GOT3 (cell line): ENCODE data around the gene SYNRG.
"Not testable (repeated sequence)": the region's sequence is repeated elsewhere in the genome, so short reads cannot be mapped to it uniquely, and the experiment has no call there.

Experiments
- DNase-seq: peaks from one replicate; lab custom pipeline; 2025; ENCODE audit warnings: mixed read lengths; lab: John Stamatoyannopoulos, UW

SYNRG gene

DNA sequence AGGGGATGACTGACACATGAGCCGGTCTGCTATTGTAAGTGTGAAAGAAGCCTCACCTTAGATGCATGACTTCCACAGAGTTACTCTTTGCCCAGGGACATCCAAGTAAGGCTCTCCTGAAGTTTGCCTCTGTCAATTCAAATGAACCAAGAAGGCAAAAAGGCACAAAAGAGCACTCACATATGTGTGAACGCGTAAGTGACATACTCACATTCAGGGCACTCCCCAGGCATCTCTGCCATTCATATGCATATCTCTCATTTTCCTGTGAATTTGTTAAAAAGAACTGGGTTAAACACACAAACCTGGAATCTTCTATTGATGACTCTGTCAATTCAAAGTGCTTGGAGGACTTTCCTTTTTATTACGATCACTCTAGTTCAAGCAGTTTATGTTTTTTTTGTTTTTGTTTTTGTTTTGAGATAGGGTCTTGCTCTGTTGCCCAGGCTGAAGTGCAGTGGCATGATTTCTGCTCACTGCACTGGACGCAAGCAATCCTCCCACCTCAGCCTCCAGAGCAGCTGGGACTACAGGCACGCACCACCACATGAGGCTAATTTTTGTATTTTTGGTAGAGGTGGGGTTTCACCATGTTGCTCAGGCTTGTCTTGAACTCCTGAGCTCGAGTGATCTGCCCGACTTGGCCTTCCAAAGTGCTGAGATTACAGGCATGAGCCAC is 70.1 kb downstream of the SYNRG start:
- no peak for DNase-seq

DNA sequence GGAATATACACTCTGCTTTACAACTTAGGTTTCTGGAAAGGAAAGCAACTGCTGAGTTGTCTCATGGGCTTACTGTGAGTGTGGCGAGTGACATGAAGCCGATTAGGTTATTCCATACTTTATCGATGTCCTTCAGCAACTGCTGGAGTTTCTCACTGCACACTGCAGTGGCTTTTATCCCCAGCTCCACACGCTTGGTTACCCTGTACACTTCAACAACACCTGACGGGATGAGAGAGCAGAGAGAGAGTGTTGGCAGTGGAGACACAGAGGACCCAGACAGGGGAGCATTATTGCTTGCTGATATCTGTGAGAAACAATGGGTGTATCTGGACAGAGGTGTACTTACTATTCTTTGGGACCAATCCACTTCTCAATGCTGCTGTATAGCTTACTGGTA is 73.3 kb downstream of the SYNRG start:
- no peak for DNase-seq

DNA sequence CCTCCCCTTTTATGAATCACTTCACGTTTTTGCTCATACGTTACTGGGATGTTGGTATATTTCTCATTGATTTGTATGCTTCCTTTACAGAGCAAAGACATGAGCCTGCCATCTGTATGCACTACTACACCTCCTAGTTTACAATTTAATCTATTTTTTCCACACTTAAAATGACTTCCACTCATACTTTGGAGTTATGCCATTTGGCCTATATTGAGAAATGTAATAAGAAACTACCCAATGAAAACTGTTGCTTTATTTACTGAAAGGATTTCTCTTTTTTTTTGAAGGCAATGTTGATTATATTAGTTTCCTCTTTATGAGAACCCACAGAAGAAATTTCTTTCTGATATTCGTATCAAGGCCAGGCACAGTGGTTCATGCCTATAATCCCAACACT is 76.5 kb downstream of the SYNRG start:
- no peak for DNase-seq

DNA sequence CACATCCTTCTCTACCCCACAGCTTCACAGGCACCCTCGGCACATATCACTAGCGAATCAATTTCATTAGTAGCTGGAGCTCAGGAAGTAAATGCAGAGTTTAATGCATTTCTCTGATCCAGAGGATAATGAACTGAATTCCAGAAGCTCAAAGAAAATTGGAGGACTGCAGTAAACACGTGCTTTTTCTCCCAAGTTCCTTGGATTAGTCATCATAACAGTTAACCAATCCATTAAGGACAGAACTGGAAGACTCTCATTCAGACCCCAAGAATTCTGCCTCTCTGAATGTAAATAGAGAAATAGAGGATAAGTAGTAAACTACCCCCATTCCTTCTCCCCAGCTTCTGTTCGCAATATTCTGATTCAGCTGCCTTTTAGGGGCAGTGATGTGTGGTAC is 78.8 kb downstream of the SYNRG start:
- DNase-seq, result no peak

DNA sequence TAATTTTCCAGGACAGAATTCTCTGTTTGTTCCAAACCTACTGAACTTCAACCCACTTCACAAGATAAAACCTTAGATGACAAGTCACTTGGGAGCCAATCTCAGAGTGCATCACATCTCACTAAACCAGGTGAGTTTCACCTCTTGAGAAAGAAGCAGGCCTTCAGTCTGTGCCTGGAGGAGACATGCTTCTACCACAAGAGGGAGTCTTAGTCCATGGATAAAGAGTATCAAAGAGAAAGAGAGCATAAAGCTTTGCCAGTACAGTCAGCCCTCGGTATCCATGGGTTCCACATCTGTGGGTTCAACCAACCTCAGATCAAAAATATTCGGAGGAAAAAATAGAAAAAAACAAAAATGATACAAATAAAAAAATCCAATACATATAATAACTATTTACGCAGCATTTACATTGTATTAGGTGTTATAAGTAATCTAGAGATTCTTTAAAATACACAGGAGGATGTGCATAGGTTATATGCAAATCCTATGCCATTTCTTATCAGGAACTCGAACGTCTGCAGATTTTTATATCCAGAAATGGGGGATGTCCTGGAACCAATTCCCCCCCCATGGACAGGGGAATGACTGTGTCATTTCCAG is 81.9 kb downstream of the SYNRG start:
- no peak for DNase-seq

DNA sequence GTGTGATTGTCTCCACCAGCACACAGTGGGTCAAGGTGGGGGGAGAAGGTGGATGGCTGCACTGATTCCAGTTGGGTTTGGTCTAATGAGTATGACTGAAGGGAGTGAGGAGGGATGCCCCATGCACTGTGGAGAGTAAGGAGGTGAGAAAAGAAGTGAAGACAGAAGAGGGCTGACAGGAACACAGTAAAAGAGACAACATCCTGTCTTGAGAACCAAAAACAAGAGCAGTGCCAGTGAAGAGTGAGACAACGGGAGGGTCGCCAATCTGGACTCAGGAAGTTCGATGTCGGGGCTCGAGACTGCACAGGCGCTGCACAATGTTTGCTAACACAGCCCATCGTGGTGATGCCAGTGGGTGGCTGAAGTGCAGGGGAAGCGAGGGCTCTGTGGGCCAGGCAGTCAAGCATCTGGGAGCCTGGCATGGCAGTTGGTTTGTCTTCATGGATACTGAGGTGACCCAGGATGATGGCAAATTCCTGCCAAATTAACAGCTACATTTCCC is 85.5 kb downstream of the SYNRG start:
- no peak for DNase-seq

DNA sequence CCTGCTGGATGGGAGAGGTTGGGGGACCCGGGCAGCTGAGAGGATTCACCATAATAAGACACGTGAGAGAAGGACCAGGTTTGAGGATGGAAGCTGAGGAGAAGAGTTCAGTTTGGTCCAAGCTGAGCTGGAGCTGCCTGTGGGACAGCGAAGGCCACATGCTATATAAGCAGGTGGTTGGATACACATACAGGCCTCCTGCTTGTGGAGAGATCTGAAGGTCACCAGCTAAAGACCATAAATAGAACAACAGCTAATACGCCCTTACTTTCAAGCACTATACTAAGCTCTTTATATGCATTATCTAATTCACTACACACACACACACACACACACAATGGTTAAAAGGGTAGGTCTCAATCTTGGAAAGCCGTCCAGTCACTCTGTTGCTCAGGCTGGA is 87.4 kb downstream of the SYNRG start:
- DNase-seq, result no peak

DNA sequence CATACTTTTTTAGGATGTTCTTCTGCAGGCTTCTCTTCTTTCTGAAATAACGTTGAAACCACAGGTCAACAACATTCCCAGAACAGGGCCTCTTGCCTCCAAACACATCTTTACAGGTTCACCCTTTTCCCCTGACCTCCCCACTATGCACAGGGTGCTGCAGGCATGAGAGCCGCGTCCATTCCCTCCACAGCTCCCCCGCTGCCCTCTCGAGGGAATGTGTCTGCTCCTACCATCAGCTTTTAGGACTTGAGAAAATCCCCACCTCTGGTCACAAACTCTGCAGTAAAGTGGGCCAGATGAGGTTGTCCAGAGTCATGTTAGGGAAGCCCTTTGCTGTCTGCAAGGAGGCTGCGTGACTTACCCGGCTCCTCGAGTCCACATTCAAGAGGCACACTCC is 89.0 kb downstream of the SYNRG start:
- no peak for DNase-seq

DNA sequence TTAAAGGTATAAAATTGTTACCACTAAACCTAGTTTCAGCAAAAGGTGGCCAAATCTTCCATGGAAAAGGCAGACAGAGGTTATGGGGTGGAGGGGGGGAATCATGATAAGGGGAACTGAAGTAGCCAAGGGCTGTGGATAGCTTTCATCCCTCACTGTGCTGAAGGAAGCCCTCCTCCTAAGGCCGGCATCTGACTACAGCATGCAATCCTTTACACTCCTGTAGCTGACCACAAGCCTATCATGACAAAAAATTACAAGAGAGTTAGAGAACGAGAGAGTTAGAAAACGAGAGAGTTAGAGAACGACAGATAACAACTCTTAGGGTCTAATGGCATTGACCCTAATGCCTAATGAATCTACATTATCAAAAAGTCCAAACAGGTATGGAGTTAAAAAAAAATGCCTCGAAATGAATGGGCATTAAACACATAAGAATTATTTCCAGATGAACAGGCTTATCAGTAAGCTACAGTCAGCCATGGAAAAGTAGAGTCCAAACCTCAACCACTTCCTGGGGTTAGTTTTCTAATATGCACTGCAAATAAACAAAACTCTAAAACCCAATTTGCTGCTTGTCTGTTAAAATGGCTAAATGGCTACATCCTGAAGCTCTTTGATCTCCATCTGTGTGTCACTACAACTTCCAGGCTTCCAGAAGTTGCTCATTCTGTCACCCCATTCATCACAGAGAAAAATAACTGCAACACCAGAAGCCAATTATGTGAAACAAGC is 89.8 kb downstream of the SYNRG start:
- DNase-seq, result no peak

DNA sequence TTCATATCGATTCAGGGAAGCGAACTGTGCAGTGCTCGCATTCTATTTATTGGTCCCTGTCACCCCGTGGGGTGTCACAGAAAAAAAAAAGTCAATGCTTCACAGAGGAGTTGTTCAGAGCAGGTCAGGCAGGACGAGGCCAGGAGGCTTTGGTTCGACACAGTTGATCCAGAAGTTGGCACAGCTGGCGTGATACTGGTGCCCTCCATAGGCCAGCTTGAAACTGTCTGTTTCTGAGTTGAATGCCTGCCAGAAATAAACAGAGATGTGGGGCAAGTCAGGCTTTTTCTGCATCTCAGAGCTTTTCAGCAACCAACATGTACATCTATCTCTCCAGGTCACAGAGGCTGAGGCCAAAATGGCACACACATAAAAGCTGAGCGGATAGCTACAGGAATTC is 90.4 kb downstream of the SYNRG start:
- DNase-seq, result no peak

DNA sequence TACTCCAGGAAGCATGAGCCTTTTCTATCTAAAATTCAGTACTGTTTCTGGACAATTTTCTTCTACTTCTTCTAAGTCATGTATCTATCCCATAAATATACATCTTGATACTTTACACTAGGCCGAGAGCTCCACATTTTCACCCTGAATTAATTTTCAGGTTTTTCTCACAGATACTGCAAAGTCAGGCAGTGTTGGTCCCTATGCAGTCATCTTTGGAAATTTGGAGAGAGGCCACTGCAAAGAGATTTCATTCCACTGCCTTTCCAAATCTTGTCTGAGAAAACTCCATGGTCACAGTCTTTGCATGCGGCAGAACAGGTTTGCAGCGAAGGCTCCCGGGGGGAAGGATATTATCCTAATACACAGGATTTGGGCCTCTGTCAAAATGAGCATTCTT is 91.3 kb downstream of the SYNRG start:
- no peak for DNase-seq

DNA sequence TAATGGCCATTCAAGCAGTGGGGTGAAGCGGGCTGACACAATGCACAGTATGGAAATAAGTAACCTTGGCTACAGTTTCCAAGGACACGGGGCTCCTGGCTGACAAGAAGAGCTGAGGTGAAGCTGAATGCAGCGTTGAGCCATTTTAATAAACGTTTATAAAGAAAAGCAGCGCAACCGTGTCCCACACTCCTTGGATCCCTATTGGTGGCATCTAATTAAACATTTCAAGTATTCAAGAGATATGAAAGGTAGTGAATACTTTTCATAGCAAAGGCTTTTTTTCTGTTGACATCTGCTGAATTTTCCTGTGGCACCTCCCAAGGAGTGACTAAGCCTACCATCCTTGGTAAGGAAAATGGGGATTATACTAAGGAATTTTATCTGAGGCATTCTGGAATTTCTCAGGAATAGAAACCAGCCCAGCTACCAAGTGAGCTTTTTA is 93.1 kb downstream of the SYNRG start:
- DNase-seq, result no peak

DNA sequence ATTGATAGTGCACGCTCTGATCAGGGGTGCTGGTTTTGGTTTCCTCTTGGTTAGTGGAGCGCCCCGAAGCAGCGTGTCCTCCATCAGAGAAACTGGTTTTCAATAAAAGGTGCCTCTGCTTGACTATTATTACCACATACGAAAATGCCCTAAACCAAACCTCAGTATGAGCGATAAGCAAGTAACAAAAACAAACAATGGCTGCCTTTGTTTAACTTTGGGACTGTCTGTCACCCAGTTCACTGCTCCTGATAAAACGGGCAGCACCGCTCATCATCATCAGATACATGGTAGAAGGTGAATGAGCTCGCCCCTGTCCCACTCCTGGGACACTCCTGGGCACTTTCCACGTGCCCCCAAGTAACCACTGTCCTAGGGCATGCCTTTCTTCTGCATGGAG is 95.5 kb downstream of the SYNRG start:
- no peak for DNase-seq

DNA sequence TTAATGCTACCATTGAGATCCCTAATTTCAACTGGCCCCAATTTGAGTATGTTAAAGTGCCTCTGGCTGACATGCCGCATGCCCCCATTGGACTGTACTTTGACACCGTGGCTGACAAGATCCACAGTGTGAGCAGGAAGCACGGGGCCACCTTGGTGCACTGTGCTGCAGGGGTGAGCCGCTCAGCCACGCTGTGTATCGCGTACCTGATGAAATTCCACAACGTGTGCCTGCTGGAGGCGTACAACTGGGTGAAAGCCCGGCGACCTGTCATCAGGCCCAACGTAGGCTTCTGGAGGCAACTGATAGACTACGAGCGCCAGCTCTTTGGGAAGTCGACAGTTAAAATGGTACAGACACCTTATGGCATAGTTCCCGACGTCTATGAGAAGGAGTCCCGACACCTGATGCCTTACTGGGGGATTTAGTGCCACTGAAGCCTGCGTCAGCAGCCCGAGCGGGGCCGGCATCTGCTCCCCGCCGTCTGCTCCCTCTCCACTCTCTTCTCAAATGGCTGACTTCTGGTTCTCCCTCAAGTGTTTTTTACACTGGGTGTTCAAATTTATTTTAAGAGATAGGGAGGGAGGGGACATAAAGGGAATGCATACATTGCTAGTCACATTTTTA is 96.7 kb downstream of the SYNRG start:
- no peak for DNase-seq

DNA sequence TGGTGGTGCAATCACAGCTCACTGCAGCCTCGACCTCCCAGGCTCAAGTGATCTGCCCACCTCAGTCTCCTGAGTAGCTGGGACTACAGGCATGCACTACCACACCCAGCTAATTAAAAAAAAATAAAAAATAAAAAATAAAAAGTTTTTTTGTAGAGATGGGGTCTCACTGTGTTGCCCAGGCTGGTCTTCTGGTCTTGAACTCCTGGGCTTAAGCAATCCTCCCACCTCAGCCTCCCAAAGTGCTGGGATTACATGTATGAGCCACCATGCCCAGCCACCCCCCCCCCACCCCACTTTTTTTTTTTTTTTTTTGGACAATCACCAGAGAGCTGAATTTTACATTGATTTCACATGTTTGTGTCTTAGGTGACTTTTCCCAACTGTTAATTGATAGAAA is 97.6 kb downstream of the SYNRG start:
- not testable (repeated sequence) for DNase-seq

DNA sequence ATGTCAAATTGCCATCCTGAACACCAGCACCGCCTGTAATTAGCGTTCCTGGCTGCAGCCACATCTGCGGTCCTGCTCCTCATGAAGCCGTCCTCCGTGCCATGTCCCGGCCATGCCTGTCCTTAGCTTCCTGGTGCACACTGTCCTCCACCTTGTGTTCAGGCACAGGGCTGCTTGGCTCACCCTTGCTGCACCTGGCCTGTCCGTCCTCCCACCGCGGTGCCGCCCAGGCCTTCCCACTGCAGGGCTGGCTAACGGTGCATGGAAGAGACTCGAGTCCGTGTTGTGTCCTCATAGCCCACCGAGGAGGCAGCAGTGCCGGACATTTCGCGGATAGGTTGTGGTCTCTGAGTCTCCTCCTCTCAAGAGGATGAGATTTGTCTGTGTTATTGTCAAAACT is 99.2 kb downstream of the SYNRG start:
- no peak for DNase-seq

DNA sequence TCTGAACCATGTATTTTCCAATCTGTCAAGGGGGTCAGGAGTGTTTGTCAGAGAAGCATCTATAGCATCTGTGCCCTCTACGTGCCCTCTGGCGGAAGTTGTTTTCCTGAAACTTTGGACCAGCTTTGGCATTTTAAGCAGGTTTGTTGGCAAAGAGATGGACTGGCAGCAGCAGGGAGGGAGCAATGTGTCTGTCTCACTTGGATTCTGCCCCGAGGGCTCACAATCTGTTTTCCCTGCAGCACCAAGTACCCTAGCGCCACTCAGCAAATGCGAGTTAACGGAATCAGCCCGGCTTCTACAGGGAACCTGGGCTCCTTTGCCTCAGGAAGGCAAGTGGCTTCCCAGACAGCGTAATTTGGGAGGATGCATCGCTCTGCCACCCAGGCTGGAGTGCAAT is 102.1 kb downstream of the SYNRG start:
- no peak for DNase-seq

DNA sequence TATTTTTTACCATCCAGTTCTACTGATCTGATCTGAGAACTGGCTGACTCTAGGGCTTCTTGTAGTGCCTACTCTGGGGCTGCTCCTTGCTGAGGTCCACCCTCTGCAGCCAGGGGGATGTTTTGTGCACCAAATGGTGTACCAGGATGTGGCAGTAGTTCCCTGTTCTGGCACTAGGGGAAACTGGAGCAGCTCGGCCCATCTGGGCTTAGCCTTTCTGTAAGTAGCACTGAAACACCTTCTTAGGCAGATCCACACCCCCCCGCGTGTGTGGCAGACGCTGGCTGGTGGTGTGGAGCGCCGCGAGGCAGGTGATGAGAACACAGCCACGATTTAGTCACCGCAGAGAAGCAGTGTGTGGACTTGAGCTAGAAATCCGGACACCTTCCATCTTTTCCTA is 102.5 kb downstream of the SYNRG start:
- no peak for DNase-seq

DNA sequence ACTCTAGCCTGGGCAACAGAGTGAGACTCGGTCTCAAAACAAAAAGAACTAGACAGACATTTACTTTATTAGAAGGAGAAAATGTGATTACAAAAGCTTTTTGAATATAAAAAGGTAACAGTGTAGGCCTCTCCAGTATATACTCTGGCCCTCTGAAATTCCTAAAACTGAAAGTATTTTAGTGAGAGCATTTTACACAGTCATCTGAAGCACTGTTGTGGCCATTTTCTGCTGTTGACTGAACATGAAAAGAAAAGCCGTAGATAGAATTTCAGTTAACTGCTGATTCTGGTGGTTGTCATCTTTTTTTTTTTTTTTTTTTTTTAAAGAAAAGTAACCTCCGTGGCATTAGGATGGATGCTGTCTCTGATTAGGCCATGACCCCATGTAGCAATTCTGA is 103.9 kb downstream of the SYNRG start:
- no peak for DNase-seq

DNA sequence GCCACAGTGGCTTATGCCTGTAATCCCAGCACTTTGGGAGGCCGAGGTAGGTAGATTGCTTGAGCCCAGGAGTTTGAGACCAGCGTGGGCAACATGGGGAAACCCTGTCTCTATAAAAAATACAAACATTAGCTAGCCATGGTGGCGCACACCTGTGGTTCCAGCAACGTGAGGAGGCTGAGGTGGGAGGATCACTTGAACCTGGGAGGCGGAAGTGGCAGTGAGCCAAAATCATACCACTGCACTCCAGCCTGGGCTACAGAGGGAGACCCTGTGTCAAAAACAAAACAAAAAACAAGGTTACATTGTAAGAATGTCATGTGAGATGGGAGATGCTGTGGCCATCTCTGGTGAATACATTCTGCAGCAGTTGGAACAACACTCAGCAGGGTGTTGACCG is 106.1 kb downstream of the SYNRG start:
- DNase-seq, result no peak

DNA sequence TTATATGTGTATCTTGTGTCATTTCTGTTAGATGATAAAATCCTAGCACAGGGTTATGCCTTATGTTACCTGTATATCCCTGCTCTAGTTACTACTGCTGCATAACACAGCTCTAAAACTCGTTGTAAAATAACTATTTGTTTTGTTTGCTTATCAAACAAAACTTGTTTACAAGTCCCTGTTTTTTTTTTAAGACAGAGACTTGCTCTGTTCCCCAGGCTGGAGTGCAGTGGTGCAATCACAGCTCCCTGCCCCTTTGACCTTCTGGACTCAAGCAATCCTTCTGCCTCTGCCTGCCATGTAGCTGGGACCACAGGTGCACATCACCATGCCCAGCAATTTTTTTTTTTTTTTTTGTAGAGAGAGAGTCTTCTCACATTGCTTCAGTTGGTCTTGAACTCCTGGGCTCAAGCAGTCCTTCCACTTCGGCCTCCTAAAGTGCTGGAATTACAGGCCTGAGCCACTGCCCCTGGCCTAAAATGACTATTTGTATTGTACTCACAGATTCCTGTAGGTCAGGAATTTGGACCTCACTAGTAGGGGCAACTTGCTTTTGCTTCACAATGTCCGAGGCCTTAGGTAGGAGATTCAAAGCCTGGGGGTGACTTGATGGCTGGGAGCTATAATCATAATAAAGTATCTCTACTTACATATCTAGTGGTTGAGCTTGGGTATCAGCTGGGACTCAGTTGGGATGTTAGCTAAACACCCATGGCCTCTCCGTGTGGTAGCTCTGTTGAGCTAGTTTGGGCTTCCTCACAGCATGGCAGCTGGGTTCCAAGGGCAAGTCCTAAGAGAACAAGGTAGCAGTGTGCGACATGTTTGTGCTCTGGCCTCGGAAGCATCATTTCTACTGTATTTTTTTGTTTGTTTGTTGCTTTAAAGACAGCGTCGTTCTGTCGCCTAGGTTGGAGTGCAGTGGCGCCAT is 106.9 kb downstream of the SYNRG start:
- no peak for DNase-seq

DNA sequence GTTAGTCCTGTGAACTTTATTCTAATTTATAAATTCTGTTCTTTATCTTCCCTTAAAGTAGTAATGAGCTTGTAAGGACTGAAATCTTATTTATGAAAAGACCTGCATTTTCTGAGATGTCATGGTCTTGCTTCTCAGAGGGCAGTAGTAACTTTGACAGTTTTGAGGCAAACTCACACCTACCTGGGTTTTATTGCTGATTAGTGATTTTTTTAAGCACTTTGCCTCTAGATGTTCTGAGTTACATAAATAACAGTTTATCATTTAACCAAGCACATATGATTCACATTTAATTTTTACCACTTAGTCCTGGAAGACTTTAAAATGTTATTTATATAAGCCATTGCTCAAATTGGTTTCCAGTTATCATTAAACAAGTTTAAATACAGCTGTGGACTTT is 108.8 kb downstream of the SYNRG start:
- DNase-seq, result no peak
